Tibial nerve (tissue), 4 donors: ENCODE results near the gene ALAS1. TPM values are rescaled to one million over a fixed set of nuclear protein-coding genes. Genes with fewer than 3 reads are reported as not detected.
"Not testable (repeated sequence)": the region's sequence is repeated elsewhere in the genome, so short reads cannot be mapped to it uniquely, and the experiment has no call there.

Experiments
- DNase-seq, 2 donors: peaks; one replicate each; pipeline ENCODE4 v3.0.0-alpha.2; 2019; ENCODE audit warnings: low spot score in 2 of 2
- H3K27ac ChIP-seq, 4 donors: fragments of 200-600 bp; sonication (generic) in 3 of 4; one replicate each; pipeline ENCODE4 v1.5.1; 2017 to 2019; ENCODE audit warnings: mild to moderate bottlenecking in 1 of 4
- H3K27me3 ChIP-seq, 2 donors: fragments of 200-600 bp; sonication (generic) in 1 of 2; one replicate each; pipeline versions ENCODE4 v1.5.1 to v1.6.0; 2017 to 2019
- H3K36me3 ChIP-seq, 3 donors: fragments of 200-600 bp; sonication (generic); one replicate each; pipeline ENCODE4 v1.5.1; 2018 to 2019
- H3K4me1 ChIP-seq, 4 donors: fragments of 200-600 bp; sonication (generic) in 3 of 4; one replicate each; pipeline ENCODE4 v1.5.1; 2017 to 2019
- H3K4me3 ChIP-seq, 4 donors: fragments of 200-600 bp; sonication (generic) in 3 of 4; one replicate each; pipeline ENCODE4 v1.5.1; 2017 to 2019; ENCODE audit warnings: mild to moderate bottlenecking in 1 of 4, moderate library complexity in 1 of 4
- H3K9me3 ChIP-seq, 4 donors: fragments of 200-600 bp; sonication (generic) in 3 of 4; one replicate each; pipeline ENCODE4 v1.5.1; 2017 to 2019
- EP300 ChIP-seq, 2 donors: sonication (generic); formaldehyde crosslinking; IDR thresholded peaks; one replicate each; pipeline ENCODE4 v1.6.1; 2017; ENCODE audit warnings: antibody characterized with exemption in 2 of 2, mild to moderate bottlenecking in 1 of 2
- POLR2A ChIP-seq, 2 donors: fragments of 450-650 bp; IDR thresholded peaks; one replicate each; pipeline ENCODE4 v1.6.1; 2017; ENCODE audit warnings: antibody characterized with exemption in 2 of 2, mild to moderate bottlenecking in 2 of 2, moderate library complexity in 2 of 2
- WGBS, 2 donors: methylation state at CpG; one replicate each; pipeline ENCODE4 v1.1.5; 2018; 5-methylcytosine and 5-hydroxymethylcytosine counted together
- total RNA-seq, 4 donors: library from RNA; depleted of rRNA; stranded (reverse); fragments of >200 nt; gene quantifications; one replicate each; pipeline ENCODE4 v1.1.0, GENCODE V29; 2016
- TF ChIP-seq, protein P1 (sequence below), 5 experiments: fragments of 200-600 bp in 3 of 5; fragments of 450-650 bp in 2 of 5; sonication (generic) in 3 of 5; IDR thresholded peaks; one replicate each; pipeline ENCODE4 v1.5.1; 2016 to 2019; ENCODE audit warnings: antibody characterized with exemption in 5 of 5, mild to moderate bottlenecking in 3 of 5, moderate library complexity in 2 of 5

ALAS1 gene
- total RNA-seq, 4 donors from 2014 or later = 26.1 to 37.1 (median 32.0) TPM

DNA sequence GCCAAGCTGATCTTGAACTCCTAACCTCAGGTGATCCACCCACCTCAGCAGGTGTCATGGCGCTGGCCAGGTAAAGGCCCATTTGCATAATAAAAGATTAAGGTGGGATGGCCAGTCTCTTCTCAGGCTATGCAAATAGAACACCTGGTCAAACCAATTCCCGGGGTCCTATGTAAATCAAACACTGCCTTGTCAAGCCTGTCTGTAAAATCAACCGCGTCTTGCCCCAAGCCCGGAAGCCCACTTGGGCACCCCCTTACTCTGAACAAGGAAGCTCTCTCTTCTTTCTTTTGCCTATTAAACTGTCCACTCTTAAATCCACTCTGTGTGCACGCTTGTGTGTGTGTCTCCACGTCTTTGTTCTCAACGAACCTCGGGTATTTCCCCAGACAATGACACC is 30.7 kb upstream of the ALAS1 start:
- TF ChIP-seq EP300 (IDR thresholded peaks at IDR 0.05) (no peak), POLR2A (IDR thresholded peaks at IDR 0.05) (no peak)
- TF ChIP-seq, protein P1, sequence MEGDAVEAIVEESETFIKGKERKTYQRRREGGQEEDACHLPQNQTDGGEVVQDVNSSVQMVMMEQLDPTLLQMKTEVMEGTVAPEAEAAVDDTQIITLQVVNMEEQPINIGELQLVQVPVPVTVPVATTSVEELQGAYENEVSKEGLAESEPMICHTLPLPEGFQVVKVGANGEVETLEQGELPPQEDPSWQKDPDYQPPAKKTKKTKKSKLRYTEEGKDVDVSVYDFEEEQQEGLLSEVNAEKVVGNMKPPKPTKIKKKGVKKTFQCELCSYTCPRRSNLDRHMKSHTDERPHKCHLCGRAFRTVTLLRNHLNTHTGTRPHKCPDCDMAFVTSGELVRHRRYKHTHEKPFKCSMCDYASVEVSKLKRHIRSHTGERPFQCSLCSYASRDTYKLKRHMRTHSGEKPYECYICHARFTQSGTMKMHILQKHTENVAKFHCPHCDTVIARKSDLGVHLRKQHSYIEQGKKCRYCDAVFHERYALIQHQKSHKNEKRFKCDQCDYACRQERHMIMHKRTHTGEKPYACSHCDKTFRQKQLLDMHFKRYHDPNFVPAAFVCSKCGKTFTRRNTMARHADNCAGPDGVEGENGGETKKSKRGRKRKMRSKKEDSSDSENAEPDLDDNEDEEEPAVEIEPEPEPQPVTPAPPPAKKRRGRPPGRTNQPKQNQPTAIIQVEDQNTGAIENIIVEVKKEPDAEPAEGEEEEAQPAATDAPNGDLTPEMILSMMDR (IDR thresholded peaks at IDR 0.05) = no peak
- Histone ChIP-seq H3K36me3 (no peaks in the 10 kb centered on the region), H3K27me3 (no peaks in the 10 kb centered on the region), H3K4me1 (no peaks in the 10 kb centered on the region), H3K4me3 (no peak overlapping the region), H3K9me3 (no peaks in the 10 kb centered on the region), H3K27ac (no peak overlapping the region)
- DNase-seq = no peak
- 34 to 43% methylated on average over 9 of the region's 9 CpGs for WGBS, 2 donors

DNA sequence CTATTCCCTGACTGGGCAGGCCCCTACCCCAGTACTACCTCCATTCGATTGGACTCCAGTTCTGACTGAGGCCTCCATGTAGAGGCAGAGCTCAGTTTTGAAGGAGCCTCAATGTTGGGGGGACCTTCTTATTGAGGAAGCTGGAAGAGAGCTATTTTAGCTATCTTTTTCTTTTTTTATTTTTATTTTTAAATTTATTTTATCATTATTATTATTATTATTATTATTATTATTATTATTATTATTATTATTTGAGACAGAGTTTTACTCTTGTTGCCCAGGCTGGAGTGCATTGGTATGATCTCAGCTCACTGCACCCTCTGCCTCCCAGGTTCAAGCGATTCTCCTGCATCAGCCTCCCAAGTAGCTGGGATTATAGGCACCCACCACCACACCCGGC is 27.7 kb upstream of the ALAS1 start:
- not testable (repeated sequence) for H3K4me1 ChIP-seq, H3K9me3 ChIP-seq, H3K27me3 ChIP-seq, DNase-seq, H3K36me3 ChIP-seq, H3K4me3 ChIP-seq, H3K27ac ChIP-seq
- 87 to 98% methylated on average over 3 of the region's 3 CpGs for WGBS, 2 donors

- no peak for DNase-seq
- no peaks in the 10 kb centered on the region for H3K36me3 ChIP-seq
- H3K4me1 ChIP-seq = no peaks in the 10 kb centered on the region
- H3K4me3 ChIP-seq = no peak overlapping the region
- H3K9me3 ChIP-seq = no peaks in the 10 kb centered on the region
- WGBS, 2 donors = 84 to 91% methylated on average over 3 of the region's 3 CpGs
- H3K27me3 ChIP-seq = no peaks in the 10 kb centered on the region
- H3K27ac ChIP-seq = no peak overlapping the region
- no peak for TF ChIP-seq POLR2A (IDR thresholded peaks at IDR 0.05)
- TF ChIP-seq, protein P1 (IDR thresholded peaks at IDR 0.05) = no peak
- TF ChIP-seq EP300 (IDR thresholded peaks at IDR 0.05) = no peak
Observed at GRCh38 chr3:52171514-52172261, 26.3 kb upstream of the ALAS1 start.

- TF ChIP-seq, protein P1 (IDR thresholded peaks at IDR 0.05) = no peak
- TF ChIP-seq POLR2A (IDR thresholded peaks at IDR 0.05) = no peak
- TF ChIP-seq EP300 (IDR thresholded peaks at IDR 0.05) = no peak
- no peaks in the 10 kb centered on the region for H3K9me3 ChIP-seq
- no peaks in the 10 kb centered on the region for H3K27me3 ChIP-seq
- no peaks in the 10 kb centered on the region for H3K36me3 ChIP-seq
- no peak overlapping the region for H3K4me3 ChIP-seq
- DNase-seq = no peak
- H3K4me1 ChIP-seq = peaks cover 0 to 1% (median 0%) of the 10 kb centered on the region in 4 donors
- no peak overlapping the region for H3K27ac ChIP-seq
- 79 to 80% methylated on average over 1 to 3 of the region's 5 CpGs for WGBS, 2 donors
Observed at GRCh38 chr3:52172262-52172757, 25.6 kb upstream of the ALAS1 start.

GRCh38 chr3:52173101-52173500 is 24.9 kb upstream of the ALAS1 start:
- no peaks in the 10 kb centered on the region for H3K36me3 ChIP-seq
- no peak for DNase-seq
- H3K4me1 ChIP-seq = peaks cover 0 to 4% (median 0%) of the 10 kb centered on the region in 4 donors
- WGBS, 2 donors = 88 to 100% methylated on average over 1 of the region's 1 CpG
- H3K9me3 ChIP-seq = no peaks in the 10 kb centered on the region
- H3K27me3 ChIP-seq = no peaks in the 10 kb centered on the region
- TF ChIP-seq EP300 (IDR thresholded peaks at IDR 0.05) = no peak
- TF ChIP-seq, protein P1 (IDR thresholded peaks at IDR 0.05) = no peak
- TF ChIP-seq POLR2A (IDR thresholded peaks at IDR 0.05) = no peak
- H3K4me3 ChIP-seq = no peak overlapping the region
- no peak overlapping the region for H3K27ac ChIP-seq
